ENCODE measurements around the gene ZFP36L2. TPM values are rescaled to one million over a fixed set of nuclear protein-coding genes. Genes with fewer than 3 reads are reported as not detected.

ZFP36L2 gene
- total and polyA plus RNA-seq, 10 of the 15 experiments (the other 5 are each of a cell fraction or from before 2014, with no cell fraction given) = 4.3 to 64.9 (median 19.5) TPM

DNA sequence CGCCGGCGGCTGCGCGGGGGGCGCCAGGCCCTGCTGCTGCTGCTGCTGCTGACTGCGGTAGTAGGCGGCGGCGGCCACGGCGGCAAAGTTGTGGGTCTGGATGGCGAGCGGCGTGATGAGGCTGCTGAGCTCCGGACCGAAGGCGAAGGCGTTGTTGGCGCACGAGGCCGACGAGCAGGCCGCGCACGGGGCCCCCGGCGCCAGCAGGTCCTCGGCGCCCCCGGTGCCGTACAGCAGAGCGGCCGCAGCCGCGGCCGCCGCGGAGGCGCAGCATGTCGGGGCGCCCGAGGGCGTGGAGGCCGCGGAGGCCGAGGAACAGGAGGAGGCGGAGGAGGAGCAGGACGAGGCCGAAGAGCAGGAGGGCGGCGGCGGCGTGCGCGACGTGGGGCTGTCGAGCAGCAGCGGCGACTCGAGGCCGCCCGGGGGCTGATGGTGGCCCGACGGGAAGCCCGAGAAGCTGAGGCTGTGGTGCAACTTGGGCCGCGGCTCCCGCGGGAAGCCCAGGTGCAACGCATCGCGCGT is 1.8 kb downstream of the ZFP36L2 start (continued):
- TF ChIP-seq ZNF687 (IDR thresholded peaks at IDR 0.05) = peak; percentile 84
- TF ChIP-seq, protein P1, sequence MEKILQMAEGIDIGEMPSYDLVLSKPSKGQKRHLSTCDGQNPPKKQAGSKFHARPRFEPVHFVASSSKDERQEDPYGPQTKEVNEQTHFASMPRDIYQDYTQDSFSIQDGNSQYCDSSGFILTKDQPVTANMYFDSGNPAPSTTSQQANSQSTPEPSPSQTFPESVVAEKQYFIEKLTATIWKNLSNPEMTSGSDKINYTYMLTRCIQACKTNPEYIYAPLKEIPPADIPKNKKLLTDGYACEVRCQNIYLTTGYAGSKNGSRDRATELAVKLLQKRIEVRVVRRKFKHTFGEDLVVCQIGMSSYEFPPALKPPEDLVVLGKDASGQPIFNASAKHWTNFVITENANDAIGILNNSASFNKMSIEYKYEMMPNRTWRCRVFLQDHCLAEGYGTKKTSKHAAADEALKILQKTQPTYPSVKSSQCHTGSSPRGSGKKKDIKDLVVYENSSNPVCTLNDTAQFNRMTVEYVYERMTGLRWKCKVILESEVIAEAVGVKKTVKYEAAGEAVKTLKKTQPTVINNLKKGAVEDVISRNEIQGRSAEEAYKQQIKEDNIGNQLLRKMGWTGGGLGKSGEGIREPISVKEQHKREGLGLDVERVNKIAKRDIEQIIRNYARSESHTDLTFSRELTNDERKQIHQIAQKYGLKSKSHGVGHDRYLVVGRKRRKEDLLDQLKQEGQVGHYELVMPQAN (conservative IDR thresholded peaks at IDR 0.05) = peak; percentile 42; the same call in 1 of the 2 replicates

GRCh38 chr2:43224131-43224570 is 2.3 kb downstream of the ZFP36L2 start:
- peaks cover 30% of the 10 kb centered on the region for H3K4me1 ChIP-seq (ENCODE audit: control insufficient read depth, insufficient read depth, low read length)
- DNase-seq (ENCODE audit: low read depth, low spot score) (no peak), ATAC-seq (no peak; the same call in 2 of the 3 replicates), FAIRE-seq (no peak)
- no peaks in the 10 kb centered on the region for H4K20me1 ChIP-seq (ENCODE audit: control insufficient read depth, insufficient read depth)
- peaks cover 75% of the 10 kb centered on the region for H3K79me2 ChIP-seq (ENCODE audit: control insufficient read depth, insufficient read depth, low read length)
- no TSS peak for BruUV-seq (replicated peaks)
- 1% methylated on average over 37 of the region's 41 CpGs for WGBS (ENCODE audit: insufficient coverage, insufficient replicate concordance, low lambda C conversion rate, missing lambda C conversion rate)
- no peaks in the 10 kb centered on the region; a peak in 3 of 4 replicates for H3K36me3 ChIP-seq (ENCODE audit: control insufficient read depth in 2 of 2, insufficient read depth in 2 of 2, low read length in 1 of 2)
- peak overlapping the region; percentile 97 for H3K27ac ChIP-seq (ENCODE audit: control insufficient read depth, insufficient read depth)
- RAD21 ChIA-PET (ENCODE audit: unreplicated experiment) = interaction anchor here (1.0 to 6.8 kb wide), 18 partner anchors 14 to 260 kb away, joined by 3 to 151 read pairs (median 5); no protein-coding TSS in a partner anchor
- no peak overlapping the region for H2AFZ ChIP-seq (ENCODE audit: control insufficient read depth, low read depth, low read length)
- peak overlapping the region; percentile 82 for H3K9ac ChIP-seq (ENCODE audit: control insufficient read depth, insufficient read depth, low read length)
- CTCF ChIA-PET = interaction anchor here (0.9 to 6.3 kb wide), 13 partner anchors 10 to 276 kb away, joined by 3 to 69 read pairs (median 4); no protein-coding TSS in a partner anchor
- intact Hi-C loops (cut with micrococcal nuclease; ENCODE audit: unreplicated experiment) = loop anchor here (10.0 kb wide), 2 partner anchors 341 to 369 kb away; no protein-coding TSS in a partner anchor
- POLR2A ChIA-PET = interaction anchor here (0.6 to 2.9 kb wide), 9 partner anchors 16 to 965 kb away, joined by 3 to 17 read pairs (median 3); no protein-coding TSS in a partner anchor
- H3K27me3 ChIP-seq (replicated peaks in 1 of 2; ENCODE audit: control insufficient read depth in 2 of 2, insufficient read depth in 2 of 2, low read length in 1 of 2) = no peaks in the 10 kb centered on the region
- H3K4me2 ChIP-seq (ENCODE audit: control insufficient read depth, insufficient read depth) = peak overlapping the region; percentile 99
- no peaks in the 10 kb centered on the region for H3K9me3 ChIP-seq (replicated peaks; ENCODE audit: control insufficient read depth, insufficient read depth, low read length)
- in situ Hi-C loops (cut with MboI) = no loop called here
- SMC1A ChIA-PET (ENCODE audit: uncharacterized antibody, unreplicated experiment) = interaction anchor here (1.0 to 11.4 kb wide), 12 partner anchors 8 to 364 kb away, joined by 3 to 147 read pairs (median 4); no protein-coding TSS in a partner anchor
- H3K4me3 ChIP-seq = peak overlapping the region; percentile 81
- TF ChIP-seq SMC3 (IDR thresholded peaks at IDR 0.05; ENCODE audit: borderline replicate concordance, low read length) = peak; percentile 52; the same call in 1 of the 2 replicates
- peak; percentile 54 for TF ChIP-seq RAD21 (IDR thresholded peaks at IDR 0.05; ENCODE audit: insufficient read depth, low read depth, low read length)
- TF ChIP-seq, protein P1 (conservative IDR thresholded peaks at IDR 0.05) = peak; percentile 60; the same call in 1 of the 2 replicates
- TF ChIP-seq ZBTB4 (CRISPR knock-in tag; IDR thresholded peaks at IDR 0.05) = no peak
- TF ChIP-seq YY1 (IDR thresholded peaks at IDR 0.05; ENCODE audit: low read depth, low read length) = peak; percentile 72
- TF ChIP-seq KLF5 (IDR thresholded peaks at IDR 0.05; ENCODE audit: partially characterized antibody) = no peak
